HG03439 (cell line): ENCODE measurements around the gene USP34.
A peak's percentile ranks its signal among the peaks of the same experiment; 100 is the strongest.
"Not testable (repeated sequence)": the region's sequence is repeated elsewhere in the genome, so short reads cannot be mapped to it uniquely, and the experiment has no call there.

Experiments
- ATAC-seq: cut with Tn5 transposase; IDR thresholded peaks from one replicate; pipeline ENCODE4 v1.9.1; 2021; ENCODE audit warnings: mild to moderate bottlenecking, moderate library complexity; ENCODE audit not compliant: unreplicated experiment

USP34 gene

DNA sequence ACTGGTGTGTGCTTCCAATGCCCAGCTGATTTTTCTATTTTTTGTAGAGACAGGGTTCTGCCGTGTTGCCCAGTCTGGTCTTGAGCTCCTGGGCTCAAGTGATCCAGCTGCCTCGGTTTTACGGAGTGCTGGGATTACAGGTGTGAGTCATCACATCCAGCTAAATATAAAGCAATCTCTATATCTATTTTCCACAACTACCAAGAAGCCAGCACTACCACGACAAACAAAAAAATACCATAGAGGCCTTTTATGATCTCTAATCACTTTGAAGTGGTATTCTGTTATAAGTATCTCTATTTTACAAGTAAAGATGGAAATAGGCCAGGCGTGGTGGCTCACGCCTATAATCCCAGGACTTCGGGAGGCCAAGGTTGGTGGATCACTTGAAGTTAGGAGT lies 274.2 kb downstream of the USP34 start:
- no peak for ATAC-seq

DNA sequence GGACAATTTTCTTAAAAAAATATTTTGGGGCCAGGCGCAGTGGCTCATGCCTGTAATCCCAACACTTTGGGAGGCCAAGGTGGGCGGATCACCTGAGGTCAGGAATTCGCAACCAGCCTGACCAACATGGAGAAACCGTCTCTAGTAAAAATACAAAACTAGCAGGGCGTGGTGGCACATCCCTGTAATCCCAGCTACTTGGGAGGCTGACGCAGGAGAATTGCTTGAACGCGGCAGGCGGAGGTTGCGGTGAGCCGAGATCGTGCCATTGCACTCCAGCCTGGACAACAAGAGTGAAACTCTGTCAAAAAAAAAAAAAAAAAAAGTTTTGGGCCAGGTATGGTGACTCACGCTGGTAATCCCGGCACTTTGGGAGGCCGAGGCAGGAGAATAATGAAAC lies 276.2 kb downstream of the USP34 start:
- ATAC-seq = not testable (repeated sequence)

DNA sequence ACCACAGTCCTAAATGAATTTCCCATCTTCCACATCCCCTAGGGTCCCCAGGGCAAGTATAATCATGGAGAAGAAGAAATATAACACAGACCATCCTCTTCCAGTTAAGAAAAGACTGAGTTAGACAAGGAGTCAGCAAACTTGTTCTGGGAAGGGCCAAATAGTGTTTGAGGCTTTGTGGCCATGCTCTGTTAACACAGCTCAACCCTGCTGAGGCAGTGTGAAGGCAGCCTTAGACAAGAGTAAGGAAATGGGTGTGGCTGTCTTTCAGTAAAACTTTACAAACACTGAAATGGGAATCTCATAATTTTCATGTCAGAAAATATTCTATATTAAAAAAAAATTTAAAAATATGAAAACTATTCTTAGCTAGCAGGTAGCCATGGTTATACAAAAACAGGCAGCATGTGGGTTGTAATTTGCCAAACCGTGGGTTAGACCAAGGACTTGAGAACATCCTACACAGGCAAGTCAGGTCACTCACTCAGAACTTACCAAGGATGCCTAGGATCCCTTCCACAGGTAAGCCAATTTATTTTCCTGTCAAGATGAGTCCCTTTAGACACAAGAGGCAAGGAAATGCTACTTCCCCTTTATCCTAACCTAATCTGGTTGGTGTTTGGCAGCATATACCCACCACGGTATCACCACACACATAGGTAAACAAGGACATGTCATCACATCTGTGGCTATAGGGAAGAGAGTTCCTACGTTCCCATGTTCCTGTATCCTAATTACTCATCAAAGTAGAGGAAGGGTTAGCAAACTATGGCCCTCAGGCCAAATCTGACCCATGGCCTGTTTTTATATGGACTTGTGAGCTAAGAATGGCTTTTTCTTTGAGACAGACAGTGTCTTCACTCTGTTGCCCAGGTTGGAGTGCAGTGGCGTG lies 277.0 kb downstream of the USP34 start:
- ATAC-seq = no peak

DNA sequence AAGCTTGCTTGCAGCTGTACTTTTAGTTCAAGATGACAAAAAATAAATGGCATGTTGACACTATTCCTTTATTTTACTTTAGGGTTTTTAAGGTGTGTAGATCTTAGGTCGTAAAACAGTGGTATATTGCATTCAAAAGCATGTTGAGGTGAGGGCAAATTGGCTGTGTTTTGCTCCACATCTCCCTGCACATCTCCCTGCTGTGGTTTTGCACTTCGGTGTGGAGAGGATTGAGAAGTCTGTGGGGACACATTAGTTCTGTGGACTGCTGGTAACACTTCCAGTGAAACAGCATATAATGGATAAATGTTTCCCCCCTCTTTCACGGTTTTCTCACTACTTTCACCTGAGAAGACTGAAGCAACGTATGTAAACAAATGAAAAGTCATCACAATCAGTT lies 283.8 kb downstream of the USP34 start:
- no peak for ATAC-seq

DNA sequence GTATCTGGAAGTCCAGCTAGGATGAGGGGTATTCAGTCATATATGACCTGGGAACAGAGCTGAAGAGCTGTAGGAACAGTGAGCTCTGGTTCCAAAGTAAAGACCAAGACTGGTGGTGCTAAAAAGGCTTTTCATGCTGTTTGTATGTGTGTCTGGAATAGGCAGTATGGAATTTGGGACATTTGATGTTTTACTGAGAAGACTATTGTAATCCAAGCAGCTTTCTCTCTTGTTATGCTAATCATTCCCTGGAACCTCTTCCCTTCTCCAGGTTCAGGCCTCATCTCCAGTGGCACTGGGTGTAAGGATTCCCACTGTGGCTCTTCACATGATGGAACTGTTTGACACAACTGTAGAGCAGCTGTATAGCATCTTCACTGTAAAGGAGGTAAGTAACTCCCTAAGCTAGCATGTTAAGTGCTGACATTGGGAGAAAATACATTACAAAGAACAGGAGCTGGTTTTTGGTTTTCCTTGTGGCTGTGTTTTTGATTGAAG lies 285.6 kb downstream of the USP34 start:
- no peak for ATAC-seq

DNA sequence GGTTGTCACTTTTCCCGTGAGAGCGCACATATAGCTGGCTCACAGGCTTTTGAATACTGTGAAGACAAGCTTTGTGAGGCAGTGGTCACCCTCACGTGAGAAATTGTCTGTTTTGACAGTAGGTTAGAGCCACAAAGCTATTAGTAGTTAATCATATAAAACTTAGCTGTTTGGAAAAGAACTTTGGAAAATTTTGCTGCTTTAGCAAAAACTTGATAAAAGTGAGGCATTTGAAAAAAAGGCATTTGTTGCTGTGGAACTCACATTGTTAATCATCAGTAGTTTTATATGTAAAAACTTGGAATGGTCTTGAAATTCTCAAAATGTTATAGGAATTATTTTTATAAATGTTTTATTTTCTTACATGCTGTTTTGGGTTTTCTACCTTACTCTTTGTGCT lies 286.6 kb downstream of the USP34 start:
- no peak for ATAC-seq

DNA sequence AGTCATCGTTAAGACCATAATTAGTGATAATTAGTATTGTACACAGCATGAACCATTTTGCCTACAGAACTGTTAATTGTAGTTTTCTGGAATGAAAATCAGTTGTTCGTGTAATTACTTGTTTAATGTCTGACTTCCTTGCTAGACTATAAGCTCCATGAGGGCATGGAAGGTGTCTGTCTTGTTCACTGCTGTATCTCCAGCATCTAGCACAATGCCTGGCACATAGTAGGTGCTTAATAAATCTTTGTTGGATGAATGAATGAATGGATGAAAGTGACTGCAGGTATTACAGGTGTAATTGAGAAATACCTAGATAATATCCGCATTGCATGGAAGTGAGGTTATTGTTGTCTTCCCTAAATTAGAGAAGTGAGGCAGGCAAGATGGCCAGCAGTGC lies 287.1 kb downstream of the USP34 start:
- ATAC-seq = no peak

DNA sequence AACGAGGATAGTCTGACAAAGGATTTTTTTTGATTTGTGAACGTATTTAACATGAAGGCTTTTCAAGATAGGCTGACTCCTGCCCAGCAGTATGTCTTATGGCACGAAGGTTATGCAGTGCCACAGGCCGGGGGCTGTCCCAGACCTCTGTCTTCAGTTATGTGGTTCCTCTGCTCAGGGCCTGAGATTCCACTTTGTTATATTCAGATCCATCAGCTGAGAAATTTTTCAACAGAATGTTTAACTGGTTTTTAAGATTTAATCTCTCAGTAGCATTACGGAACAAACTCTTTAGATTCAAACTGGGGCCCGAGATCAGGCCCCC lies 288.9 kb downstream of the USP34 start:
- ATAC-seq = no peak

DNA sequence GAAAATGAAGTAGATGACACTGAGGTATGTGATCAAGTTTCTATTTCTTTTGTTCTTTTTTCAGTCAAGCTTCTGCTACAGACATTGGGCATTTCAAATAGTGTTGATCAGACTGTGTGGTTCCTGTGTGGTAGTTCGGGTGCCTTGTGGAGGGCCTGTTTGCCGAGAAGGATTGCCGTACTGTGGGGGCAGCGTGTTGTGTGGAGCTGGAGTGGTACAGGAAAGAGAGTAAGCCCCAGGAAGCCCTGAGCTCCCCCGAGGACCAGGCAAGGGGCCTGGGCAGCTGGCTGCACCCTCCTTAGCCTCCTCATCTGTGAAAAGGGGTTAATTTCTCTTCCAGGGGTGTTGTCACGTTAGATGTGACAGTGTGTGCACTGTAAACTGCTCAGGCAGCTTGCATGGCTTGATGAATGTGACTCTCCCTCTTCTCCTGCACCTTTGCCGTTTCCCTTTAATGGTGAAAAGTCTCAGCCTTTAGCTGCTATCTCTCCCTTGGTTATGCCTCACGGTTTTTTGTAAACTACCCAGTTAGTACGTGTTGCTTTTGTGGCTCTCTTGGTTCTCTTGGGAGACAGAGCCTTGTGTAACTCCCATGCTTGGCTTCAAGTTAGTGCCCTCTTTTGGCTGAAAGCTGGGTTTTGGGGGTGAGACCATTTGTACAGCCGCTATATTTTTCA lies 289.4 kb downstream of the USP34 start:
- no peak for ATAC-seq

DNA sequence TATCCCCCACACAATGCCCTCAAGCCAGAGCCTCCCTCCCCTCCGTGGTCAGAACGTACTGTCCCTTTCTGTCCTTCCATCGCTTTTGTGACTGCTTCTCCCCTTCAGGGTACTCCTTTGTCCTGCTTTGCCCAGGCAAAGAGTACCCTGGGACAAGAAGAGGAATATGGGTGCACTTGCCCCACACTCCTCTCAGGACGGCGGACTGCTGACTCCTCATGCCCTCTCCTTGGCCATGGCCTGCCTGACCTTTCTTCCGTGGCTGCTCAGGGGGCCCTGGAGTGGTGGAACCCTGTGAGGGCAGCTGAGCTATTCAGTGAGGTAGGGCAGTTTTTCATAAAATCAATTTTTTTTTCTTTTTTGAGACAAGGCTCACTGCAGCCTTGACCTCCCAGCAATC lies 290.2 kb downstream of the USP34 start:
- no peak for ATAC-seq

DNA sequence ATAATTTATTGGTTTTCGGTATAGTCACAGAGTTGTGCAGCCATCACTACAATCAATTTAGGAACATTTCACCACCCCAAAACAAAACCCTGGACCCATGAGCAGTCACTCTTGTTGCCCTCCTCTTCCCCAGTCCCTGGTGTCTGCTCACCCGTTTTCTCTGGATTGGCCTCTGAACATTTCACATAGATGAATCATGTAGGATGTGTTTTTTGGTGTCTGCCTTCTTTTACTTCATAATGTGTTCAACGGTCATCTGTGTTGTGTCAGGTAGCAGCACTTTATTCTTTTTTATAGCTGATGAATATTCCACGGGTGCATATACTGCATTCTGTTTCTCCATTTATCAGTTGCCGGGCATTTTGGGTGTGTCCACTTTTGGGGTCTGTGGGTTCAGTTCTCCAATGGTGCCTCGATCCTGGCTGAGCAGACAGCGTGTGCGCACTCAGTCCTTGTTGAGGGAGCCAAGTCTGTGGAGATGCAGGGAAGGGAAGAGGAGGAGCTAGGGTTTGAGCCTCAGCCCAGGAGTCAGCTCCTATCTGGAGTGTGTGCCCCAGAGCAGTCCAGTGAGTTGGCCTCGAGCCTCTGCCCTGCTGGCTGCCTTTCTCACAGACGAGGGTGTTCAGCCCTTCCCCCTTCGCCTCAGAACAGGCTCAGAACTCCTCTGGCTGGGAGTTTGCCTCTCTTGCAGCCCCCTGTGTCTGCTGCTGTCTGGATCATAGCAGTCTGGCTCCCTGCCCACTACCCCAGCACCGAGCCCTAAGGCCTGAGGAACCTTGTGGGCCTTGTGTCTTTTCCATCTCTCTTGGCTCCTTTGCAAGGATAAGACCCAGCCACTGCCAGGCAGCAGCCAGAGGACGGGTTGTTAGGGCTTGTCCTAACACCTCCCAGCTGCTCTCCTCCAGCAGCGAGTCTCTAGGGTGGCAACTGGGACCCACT lies 290.9 kb downstream of the USP34 start:
- no peak for ATAC-seq

DNA sequence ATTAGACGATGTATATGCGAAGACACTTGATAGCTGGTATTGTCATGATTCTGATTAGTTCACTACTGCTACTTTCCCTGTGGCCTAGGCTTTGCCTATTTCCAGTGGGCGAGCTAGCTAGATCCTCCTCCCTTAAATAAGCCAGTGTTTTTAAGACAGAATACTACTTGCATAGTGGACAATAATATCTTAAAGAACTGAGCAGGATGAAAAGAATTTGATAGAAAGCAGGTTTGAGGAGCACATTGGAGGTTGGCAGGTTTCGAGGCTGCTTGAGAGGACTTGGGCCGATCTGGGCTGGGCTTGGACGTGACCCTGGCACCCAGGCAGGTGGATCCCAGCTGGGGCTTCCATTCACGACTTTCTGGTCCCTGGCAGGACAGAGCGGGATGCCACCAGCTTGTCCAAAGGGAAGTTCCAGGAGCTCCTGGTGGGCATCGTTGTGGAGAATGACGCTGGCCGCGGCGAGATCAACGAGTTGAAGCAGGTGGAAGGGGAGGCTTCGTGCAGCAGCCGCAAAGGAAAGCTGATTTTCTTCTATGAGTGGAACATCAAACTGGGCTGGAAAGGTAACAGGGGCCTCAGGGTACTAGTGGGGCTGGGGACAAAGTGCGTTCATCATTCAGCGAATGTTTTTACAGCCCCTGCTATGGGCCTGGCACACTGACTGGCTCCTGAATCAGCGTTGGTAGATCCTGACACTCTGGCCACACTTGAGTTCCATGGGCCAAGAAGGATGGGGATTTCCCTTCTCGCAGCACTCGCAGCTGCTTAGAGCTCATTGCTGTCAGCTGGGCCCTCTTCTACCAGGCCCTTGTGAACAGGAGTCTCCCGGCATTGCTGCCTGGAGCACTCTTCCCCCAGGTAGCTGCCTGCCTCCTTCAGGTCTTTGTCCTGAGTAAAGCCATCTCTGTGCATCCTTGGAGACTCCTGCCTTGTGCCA lies 292.0 kb downstream of the USP34 start:
- ATAC-seq = no peak

DNA sequence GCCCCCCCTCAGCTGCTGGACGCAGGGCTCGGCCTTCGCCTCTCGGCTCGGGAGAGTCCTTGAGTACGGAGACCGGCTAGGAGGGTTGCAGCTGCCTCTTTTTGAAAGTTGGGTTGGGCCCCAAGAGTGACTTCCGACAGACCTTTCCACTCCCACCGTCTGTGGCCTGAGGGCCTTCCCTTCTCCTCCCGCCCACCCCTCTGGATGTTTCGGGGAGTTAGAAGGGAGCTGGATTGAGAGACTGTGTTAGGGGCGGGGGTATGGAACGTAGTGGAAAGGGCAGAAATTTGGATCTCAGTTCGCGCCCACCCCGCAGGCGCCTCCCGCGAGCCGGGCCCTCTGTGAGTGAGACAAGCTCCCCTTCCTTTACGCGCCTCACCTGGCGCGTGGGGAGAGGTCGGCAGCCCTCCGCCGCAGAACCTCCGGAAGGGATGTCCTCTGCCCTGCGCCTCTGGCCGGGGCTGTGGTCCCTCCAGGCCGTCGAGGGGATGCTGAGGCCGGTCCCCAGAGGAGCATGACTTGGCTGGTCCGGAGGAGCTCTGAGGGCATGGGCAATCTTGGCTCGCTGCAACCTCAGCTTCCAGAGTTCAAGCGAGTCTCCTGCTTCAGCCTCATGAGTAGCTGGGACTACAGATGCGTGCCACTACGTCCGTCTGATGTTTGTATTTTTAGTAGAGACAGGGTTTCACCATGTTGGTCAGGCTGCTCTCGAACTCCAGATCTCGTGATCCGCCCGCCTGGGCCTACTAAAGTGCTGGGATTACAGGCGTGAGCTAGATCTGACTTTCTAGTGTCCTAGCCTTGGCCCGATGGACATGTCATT lies 292.9 kb downstream of the USP34 start:
- ATAC-seq = peak; percentile 3

DNA sequence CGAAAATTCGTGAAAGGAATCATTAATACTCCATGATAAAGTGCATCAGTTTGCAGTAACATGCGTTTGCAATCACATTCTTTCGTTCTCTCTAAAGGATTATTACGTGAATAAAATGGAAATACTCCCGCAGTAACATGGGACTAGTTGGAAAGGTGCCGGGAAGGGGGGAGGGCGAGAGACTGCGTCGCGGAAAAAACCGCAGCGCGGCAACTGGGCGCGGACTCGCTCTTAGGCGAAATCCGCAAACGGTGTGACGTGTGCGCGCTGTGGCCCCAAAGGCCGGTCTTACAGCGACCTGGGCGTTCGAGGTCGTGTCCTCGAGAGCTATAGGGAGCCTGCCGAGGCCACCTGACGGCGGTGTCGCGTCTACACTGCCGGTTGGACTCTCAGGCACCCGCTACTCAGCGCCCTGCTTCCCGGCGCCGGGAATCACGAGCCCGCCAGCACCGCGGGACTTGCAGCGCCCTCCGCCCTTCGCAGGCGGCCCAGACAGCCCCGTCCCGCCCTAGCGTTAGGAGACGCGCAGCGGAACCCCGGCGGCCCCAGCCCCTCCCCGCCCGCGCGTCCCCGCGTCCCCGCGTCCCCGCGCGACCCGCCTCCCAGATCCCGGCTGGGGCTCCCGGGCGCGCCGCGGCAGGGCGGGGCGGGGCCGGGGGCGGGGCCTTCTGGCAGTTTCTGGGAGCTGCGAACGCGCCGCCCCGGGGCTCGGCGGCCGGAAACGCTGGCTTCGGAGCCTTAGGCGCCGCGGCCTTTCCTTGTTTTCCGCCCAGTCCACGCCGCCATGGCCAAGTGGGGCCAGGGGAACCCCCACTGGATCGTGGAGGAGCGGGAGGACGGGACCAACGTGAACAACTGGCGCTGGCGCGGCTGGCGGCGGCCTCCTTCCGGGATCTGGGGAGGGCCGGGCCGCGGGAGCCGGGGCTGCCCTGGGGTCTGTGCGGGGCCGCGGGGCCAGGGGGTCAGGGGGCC lies 293.8 kb downstream of the USP34 start:
- peak; percentile 85 for ATAC-seq

DNA sequence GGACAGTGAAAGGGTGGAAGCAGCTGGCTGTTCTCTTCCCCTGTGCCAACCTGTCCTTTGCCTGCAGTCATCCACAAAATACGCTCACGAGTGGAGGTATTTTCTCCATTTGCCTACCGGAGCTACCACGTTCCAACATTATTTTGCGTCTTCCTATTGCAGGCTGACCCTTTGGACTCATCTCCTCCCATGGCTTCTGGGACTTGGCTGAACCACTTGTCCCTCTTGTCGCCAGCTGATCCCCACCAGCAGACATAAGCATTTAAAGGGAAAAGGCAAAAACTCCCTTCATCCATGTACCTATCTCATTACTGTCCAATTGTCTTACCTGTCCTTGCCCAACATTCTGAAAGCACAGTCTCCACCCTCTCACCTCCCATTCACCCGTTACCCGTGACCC lies 295.9 kb downstream of the USP34 start:
- no peak for ATAC-seq

DNA sequence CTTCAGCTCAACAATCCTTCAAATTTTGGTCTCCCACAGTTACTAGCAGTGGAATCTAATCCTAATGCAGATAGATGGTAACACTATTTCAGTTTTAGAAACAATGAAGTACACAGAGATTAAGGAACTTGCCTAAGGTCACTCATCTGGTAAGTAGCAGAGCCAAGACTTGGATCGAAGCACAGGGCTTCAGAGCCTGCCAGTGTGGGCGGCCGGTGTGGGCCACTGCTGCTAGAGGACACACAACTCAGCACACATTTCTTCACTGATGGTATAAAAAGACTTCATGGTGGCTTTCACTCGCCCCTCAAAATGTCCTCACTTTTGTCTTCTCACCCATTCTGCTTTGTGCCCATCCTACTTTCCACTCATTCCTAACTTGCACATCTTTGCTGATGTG lies 297.8 kb downstream of the USP34 start:
- no peak for ATAC-seq

DNA sequence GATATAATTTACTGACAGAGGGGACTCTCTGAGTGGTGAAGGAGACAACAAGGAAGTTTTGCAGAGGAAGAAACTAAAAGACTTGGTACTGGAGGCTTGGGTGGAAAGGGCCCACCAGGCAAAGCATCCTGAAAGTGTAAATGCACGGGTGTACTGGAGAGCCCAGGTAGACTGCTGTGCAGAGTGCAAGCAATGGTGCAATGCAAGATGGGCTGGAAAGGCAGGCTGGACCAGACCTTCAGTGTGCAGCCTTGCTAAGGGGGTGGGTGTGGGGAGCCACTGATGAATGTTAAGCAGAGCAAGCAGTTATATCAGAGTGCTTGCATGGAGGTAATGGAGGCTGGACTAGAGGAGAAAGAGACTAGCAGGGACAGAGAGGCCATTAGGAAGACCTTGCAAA lies 298.2 kb downstream of the USP34 start:
- ATAC-seq = no peak

DNA sequence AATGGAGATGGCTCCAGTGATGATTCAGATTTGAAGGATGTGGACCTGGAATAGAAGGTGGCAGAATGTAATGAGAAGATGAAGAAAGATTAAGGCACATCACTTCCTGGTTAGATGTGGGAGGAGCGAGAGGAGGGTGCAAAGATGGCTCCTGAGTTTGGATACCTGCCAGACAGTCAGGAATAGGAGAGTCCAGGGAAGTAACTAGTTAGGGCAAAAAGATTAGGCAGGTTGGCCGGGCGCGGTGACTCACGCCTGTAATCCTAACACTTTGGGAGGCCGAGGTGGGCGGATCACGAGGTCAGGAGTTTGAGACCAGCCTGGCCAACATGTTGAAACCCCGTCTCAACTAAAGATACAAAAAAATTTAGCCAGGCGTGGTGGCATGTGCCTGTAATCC lies 303.3 kb downstream of the USP34 start:
- no peak for ATAC-seq
